Testis (tissue), 3 donors: Measurements from ENCODE around the gene OVOL1. TPM values are rescaled to one million over a fixed set of nuclear protein-coding genes. Genes with fewer than 3 reads are reported as not detected.

ENCODE experiments used
- DNase-seq: peaks from one replicate; pipeline ENCODE4 v3.0.0-alpha.2; 2019
- H3K27ac ChIP-seq, 2 donors: fragments of 200-600 bp; sonication (generic); one replicate each; pipeline ENCODE4 v1.5.1; 2019
- H3K27me3 ChIP-seq: fragments of 200-600 bp; sonication (generic); one replicate; pipeline ENCODE4 v1.5.1; 2019
- H3K36me3 ChIP-seq: fragments of 200-600 bp; sonication (generic); one replicate; pipeline ENCODE4 v1.5.1; 2017; ENCODE audit warnings: low read depth; ENCODE audit errors: missing control alignments
- H3K4me1 ChIP-seq: fragments of 200-600 bp; sonication (generic); one replicate; pipeline ENCODE4 v1.5.1; 2019
- H3K4me3 ChIP-seq, 2 donors: fragments of 200-600 bp; sonication (generic); one replicate each; pipeline ENCODE4 v1.5.1; 2017 to 2019
- H3K9me3 ChIP-seq: fragments of 200-600 bp; sonication (generic); one replicate; pipeline ENCODE4 v1.5.1; 2017
- POLR2A ChIP-seq: fragments of 450-650 bp; IDR thresholded peaks from one replicate; pipeline ENCODE4 v1.6.1; 2017; ENCODE audit warnings: antibody characterized with exemption, mild to moderate bottlenecking, moderate library complexity
- WGBS, 2 donors: methylation state at CpG; one replicate each; pipeline ENCODE4 v1.1.5; 2018; 5-methylcytosine and 5-hydroxymethylcytosine counted together
- intact Hi-C: fragments of 100-400 bp; cut with DNase I; formaldehyde crosslinking; loops from one replicate; pipeline ENCODE4 v1.15.1; 2023; ENCODE audit warnings: low total_unique reads
- polyA plus RNA-seq: library from polyadenylated mRNA; stranded (reverse); fragments of 350-450 nt; fragmentation: Illumina TruSeq; extraction: RNeasy Lipid Tissue Mini Kit (QIAGEN cat#74804); gene quantifications from one replicate; pipeline ENCODE4 v1.2.3, GENCODE V29; 2014; ENCODE audit warnings: low read depth, low replicate concordance; ENCODE audit not compliant: insufficient read depth
- total RNA-seq, 2 donors: library from RNA; depleted of rRNA; stranded (reverse); fragments of >200 nt; gene quantifications; one replicate each; pipeline ENCODE4 v1.2.3, GENCODE V29; 2016
- TF ChIP-seq, protein P1 (sequence below), 3 experiments: fragments of 450-650 bp in 2 of 3; fragments of 200-600 bp in 1 of 3; sonication (generic) in 1 of 3; IDR thresholded peaks; one replicate each; pipeline ENCODE4 v1.5.1; 2016 to 2019; ENCODE audit warnings: antibody characterized with exemption in 3 of 3, mild to moderate bottlenecking in 2 of 3, moderate library complexity in 1 of 3

OVOL1 gene
- total and polyA plus RNA-seq, 3 donors from 2014 or later = 27.6 to 72.4 (median 33.9) TPM

DNA sequence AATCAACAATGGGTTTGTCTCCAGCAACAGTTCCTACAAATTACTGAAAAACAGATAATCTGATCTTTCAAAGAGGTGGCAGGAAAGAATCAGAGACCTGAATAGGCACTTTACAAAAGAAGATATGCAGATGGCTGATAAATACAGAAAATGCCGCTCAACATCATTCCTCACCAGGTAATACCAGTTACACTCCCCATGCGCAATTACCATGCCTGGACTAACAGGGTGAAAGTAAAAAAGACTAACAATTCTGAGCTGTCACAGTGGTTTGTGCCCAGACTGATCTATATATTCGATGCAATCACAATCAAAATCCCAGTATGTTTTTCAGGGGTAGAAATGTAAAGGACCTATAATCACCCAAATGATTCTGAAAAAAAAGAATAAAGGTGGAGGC, 56.9 kb downstream of the OVOL1 start:
- no peak for TF ChIP-seq POLR2A
- TF ChIP-seq, protein P1, sequence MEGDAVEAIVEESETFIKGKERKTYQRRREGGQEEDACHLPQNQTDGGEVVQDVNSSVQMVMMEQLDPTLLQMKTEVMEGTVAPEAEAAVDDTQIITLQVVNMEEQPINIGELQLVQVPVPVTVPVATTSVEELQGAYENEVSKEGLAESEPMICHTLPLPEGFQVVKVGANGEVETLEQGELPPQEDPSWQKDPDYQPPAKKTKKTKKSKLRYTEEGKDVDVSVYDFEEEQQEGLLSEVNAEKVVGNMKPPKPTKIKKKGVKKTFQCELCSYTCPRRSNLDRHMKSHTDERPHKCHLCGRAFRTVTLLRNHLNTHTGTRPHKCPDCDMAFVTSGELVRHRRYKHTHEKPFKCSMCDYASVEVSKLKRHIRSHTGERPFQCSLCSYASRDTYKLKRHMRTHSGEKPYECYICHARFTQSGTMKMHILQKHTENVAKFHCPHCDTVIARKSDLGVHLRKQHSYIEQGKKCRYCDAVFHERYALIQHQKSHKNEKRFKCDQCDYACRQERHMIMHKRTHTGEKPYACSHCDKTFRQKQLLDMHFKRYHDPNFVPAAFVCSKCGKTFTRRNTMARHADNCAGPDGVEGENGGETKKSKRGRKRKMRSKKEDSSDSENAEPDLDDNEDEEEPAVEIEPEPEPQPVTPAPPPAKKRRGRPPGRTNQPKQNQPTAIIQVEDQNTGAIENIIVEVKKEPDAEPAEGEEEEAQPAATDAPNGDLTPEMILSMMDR (IDR thresholded peaks at IDR 0.05) = no peak
- Histone ChIP-seq H3K4me1 (no peaks in the 10 kb centered on the region), H3K36me3 (no peaks in the 10 kb centered on the region), H3K9me3 (no peaks in the 10 kb centered on the region), H3K27ac (no peak overlapping the region), H3K4me3 (no peak overlapping the region), H3K27me3 (no peaks in the 10 kb centered on the region)
- intact Hi-C loops = no loop called here
- WGBS, 2 donors = 97% methylated on average over 3 of the region's 3 CpGs
- no peak for DNase-seq

DNA sequence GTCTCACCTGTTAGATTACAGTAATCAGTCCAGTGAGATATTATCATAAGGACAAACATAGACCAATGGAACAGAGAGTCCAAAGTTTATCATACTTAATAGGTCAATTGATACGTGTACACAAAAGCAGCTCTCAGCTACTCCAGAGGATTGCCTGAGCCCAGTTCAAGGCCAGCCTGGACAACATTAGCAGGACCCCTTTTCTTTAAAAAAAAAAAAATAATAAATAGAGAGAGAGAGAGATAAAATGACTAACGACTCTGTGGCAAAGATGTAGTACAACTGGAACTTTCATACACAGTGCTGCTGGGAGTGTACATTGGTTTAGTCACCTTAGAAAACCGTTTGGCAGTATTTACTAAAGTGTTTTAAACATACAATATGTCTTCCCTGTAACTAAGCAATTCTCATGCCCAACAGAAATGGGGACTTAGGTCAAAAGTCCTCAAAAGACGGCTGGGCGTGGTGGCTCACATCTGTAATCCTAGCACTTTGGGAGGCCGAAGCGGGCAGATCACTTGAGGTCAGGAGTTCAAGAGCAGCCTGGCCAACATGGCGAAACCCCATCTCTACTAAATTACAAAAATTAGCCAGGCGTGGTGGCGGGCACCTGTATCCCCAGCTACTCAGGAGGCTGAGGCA, 57.5 kb downstream of the OVOL1 start:
- no peaks in the 10 kb centered on the region for H3K36me3 ChIP-seq
- no peaks in the 10 kb centered on the region for H3K4me1 ChIP-seq
- no peak for TF ChIP-seq POLR2A
- TF ChIP-seq, protein P1 (IDR thresholded peaks at IDR 0.05) = no peak
- no peak for DNase-seq
- no peak overlapping the region for H3K4me3 ChIP-seq
- H3K27ac ChIP-seq = no peak overlapping the region
- 80 to 86% methylated on average over 10 of the region's 10 CpGs for WGBS, 2 donors
- H3K9me3 ChIP-seq = no peaks in the 10 kb centered on the region
- intact Hi-C loops = no loop called here
- no peaks in the 10 kb centered on the region for H3K27me3 ChIP-seq

Other genes with a start within 250 kb of the OVOL1 start
- gene LTBP3, start 228.7 kb upstream of the OVOL1 start, total RNA-seq = 100 to 1,000 TPM; 112 to 126 TPM
- 58.1 TPM for gene LTBP3, start 228.7 kb upstream of the OVOL1 start, polyA plus RNA-seq
- 10 to 100 TPM; 67.7 to 79.6 TPM for gene ZNRD2, start 216.6 kb upstream of the OVOL1 start, total RNA-seq
- 77.6 TPM for gene ZNRD2, start 216.6 kb upstream of the OVOL1 start, polyA plus RNA-seq
- 10 to 100 TPM; 59.9 to 63.2 TPM for gene FAM89B, start 214.5 kb upstream of the OVOL1 start, total RNA-seq
- 25.8 TPM for gene FAM89B, start 214.5 kb upstream of the OVOL1 start, polyA plus RNA-seq
- gene EHBP1L1, start 211.0 kb upstream of the OVOL1 start, total RNA-seq = 10 to 100 TPM; 51.0 to 66.8 TPM
- 20.5 TPM for gene EHBP1L1, start 211.0 kb upstream of the OVOL1 start, polyA plus RNA-seq
- gene KCNK7, start 191.3 kb upstream of the OVOL1 start, total RNA-seq = 1 to 10 TPM in 1 of 2 donors, under 1 TPM in 1; 0.99 to 2.5 TPM
- 0.26 TPM for gene KCNK7, start 191.3 kb upstream of the OVOL1 start, polyA plus RNA-seq
- 10 to 100 TPM; 68.4 to 75.7 TPM for gene MAP3K11, start 172.8 kb upstream of the OVOL1 start, total RNA-seq
- gene MAP3K11, start 172.8 kb upstream of the OVOL1 start, polyA plus RNA-seq = 40.7 TPM
- 10 to 100 TPM; 78.4 to 87.6 TPM for gene PCNX3, start 171.3 kb upstream of the OVOL1 start, total RNA-seq
- gene PCNX3, start 171.3 kb upstream of the OVOL1 start, polyA plus RNA-seq = 61.4 TPM
- gene SIPA1, start 149.0 kb upstream of the OVOL1 start, total RNA-seq = 10 to 100 TPM; 15.2 to 23.5 TPM
- 29.0 TPM for gene SIPA1, start 149.0 kb upstream of the OVOL1 start, polyA plus RNA-seq
- 10 to 100 TPM; 64.9 to 82.0 TPM for gene RELA, start 124.1 kb upstream of the OVOL1 start, total RNA-seq
- gene RELA, start 124.1 kb upstream of the OVOL1 start, polyA plus RNA-seq = 47.5 TPM
- 100 to 1,000 TPM; 101 to 121 TPM for gene KAT5, start 74.8 kb upstream of the OVOL1 start, total RNA-seq
- 154 TPM for gene KAT5, start 74.8 kb upstream of the OVOL1 start, polyA plus RNA-seq
- gene RNASEH2C, start 66.3 kb upstream of the OVOL1 start, total RNA-seq = 10 to 100 TPM; 70.9 to 71.1 TPM
- 29.1 TPM for gene RNASEH2C, start 66.3 kb upstream of the OVOL1 start, polyA plus RNA-seq
- 10 to 100 TPM; 13.5 to 14.8 TPM for gene AP5B1, start 6.1 kb upstream of the OVOL1 start, total RNA-seq
- gene AP5B1, start 6.1 kb upstream of the OVOL1 start, polyA plus RNA-seq = 4.5 TPM
- 1 to 10 TPM; 3.2 to 4.0 TPM for gene SNX32, start 46.9 kb downstream of the OVOL1 start, total RNA-seq
- 4.9 TPM for gene SNX32, start 46.9 kb downstream of the OVOL1 start, polyA plus RNA-seq
- gene CFL1, start 71.1 kb downstream of the OVOL1 start, total RNA-seq = 100 to 1,000 TPM; 522 to 570 TPM
- 647 TPM for gene CFL1, start 71.1 kb downstream of the OVOL1 start, polyA plus RNA-seq
- gene MUS81, start 73.4 kb downstream of the OVOL1 start, total RNA-seq = 10 to 100 TPM; 57.2 to 74.0 TPM
- gene MUS81, start 73.4 kb downstream of the OVOL1 start, polyA plus RNA-seq = 49.9 TPM
- 10 to 100 TPM; 47.4 to 52.4 TPM for gene EFEMP2, start 85.7 kb downstream of the OVOL1 start, total RNA-seq
- 100 TPM for gene EFEMP2, start 85.7 kb downstream of the OVOL1 start, polyA plus RNA-seq
- gene CTSW, start 92.8 kb downstream of the OVOL1 start, total RNA-seq = 1 to 10 TPM in 1 of 2 donors, under 1 TPM in 1; 0.71 to 2.7 TPM
- gene CTSW, start 92.8 kb downstream of the OVOL1 start, polyA plus RNA-seq = 4.4 TPM
- 100 to 1,000 TPM; 144 to 149 TPM for gene FIBP, start 101.4 kb downstream of the OVOL1 start, total RNA-seq
- 131 TPM for gene FIBP, start 101.4 kb downstream of the OVOL1 start, polyA plus RNA-seq
- gene CCDC85B, start 103.6 kb downstream of the OVOL1 start, total RNA-seq = 100 to 1,000 TPM in 1 of 2 donors, 10 to 100 TPM in 1; 77.1 to 102 TPM
- 17.1 TPM for gene CCDC85B, start 103.6 kb downstream of the OVOL1 start, polyA plus RNA-seq
- 1 to 10 TPM; 1.7 to 2.0 TPM for gene FOSL1, start 113.3 kb downstream of the OVOL1 start, total RNA-seq
- gene FOSL1, start 113.3 kb downstream of the OVOL1 start, polyA plus RNA-seq = 1.7 TPM
- gene C11orf68, start 132.0 kb downstream of the OVOL1 start, total RNA-seq = 10 to 100 TPM; 54.4 to 54.8 TPM
- gene C11orf68, start 132.0 kb downstream of the OVOL1 start, polyA plus RNA-seq = 89.2 TPM
- gene DRAP1, start 132.4 kb downstream of the OVOL1 start, total RNA-seq = 100 to 1,000 TPM; 215 to 243 TPM
- 304 TPM for gene DRAP1, start 132.4 kb downstream of the OVOL1 start, polyA plus RNA-seq
- gene TSGA10IP, start 158.4 kb downstream of the OVOL1 start, total RNA-seq = 1 to 10 TPM; 5.4 to 5.5 TPM
- gene TSGA10IP, start 158.4 kb downstream of the OVOL1 start, polyA plus RNA-seq = 17.8 TPM
- 100 to 1,000 TPM in 1 of 2 donors, 10 to 100 TPM in 1; 81.1 to 102 TPM for gene SART1, start 174.7 kb downstream of the OVOL1 start, total RNA-seq
- gene SART1, start 174.7 kb downstream of the OVOL1 start, polyA plus RNA-seq = 56.8 TPM
- 10 to 100 TPM; 43.2 to 46.5 TPM for gene EIF1AD, start 215.1 kb downstream of the OVOL1 start, total RNA-seq
- gene EIF1AD, start 215.1 kb downstream of the OVOL1 start, polyA plus RNA-seq = 42.5 TPM
- gene BANF1, start 215.4 kb downstream of the OVOL1 start, total RNA-seq = 100 to 1,000 TPM; 105 to 133 TPM
- gene BANF1, start 215.4 kb downstream of the OVOL1 start, polyA plus RNA-seq = 193 TPM
- gene CST6, start 224.9 kb downstream of the OVOL1 start, total RNA-seq = 10 to 100 TPM in 1 of 2 donors, 1 to 10 TPM in 1; 6.6 to 11.9 TPM
- gene CST6, start 224.9 kb downstream of the OVOL1 start, polyA plus RNA-seq = 3.0 TPM
- 10 to 100 TPM in 1 of 2 donors, 1 to 10 TPM in 1; 8.9 to 12.5 TPM for gene CATSPER1, start 239.4 kb downstream of the OVOL1 start, total RNA-seq
- gene CATSPER1, start 239.4 kb downstream of the OVOL1 start, polyA plus RNA-seq = 33.7 TPM